ENCODE measurements around the gene ABCA1.
"Not testable (repeated sequence)": the region's sequence is repeated elsewhere in the genome, so short reads cannot be mapped to it uniquely, and the experiment has no call there.

Gene ABCA1

GRCh38 chr9:104868303-104868686, 59.7 kb downstream of the ABCA1 start:
- DNase-seq, result no peak

- DNase-seq, result no peak
These were observed 61.8 kb downstream of the ABCA1 start for GRCh38 chr9:104866191-104866590.

GRCh38 chr9:104864675-104865104, 63.3 kb downstream of the ABCA1 start:
- no peak for DNase-seq

- DNase-seq, result no peak
These were observed 64.6 kb downstream of the ABCA1 start for GRCh38 chr9:104863180-104863883.

GRCh38 chr9:104861397-104861796, 66.6 kb downstream of the ABCA1 start:
- no peak for DNase-seq

- no peak for DNase-seq
These were observed 67.7 kb downstream of the ABCA1 start for GRCh38 chr9:104860263-104860662.

GRCh38 chr9:104858846-104859245, 69.1 kb downstream of the ABCA1 start:
- DNase-seq, result no peak

GRCh38 chr9:104858271-104858670, 69.7 kb downstream of the ABCA1 start:
- DNase-seq, result no peak

- no peak for DNase-seq
These were observed 71.5 kb downstream of the ABCA1 start for GRCh38 chr9:104856413-104856941.

GRCh38 chr9:104855807-104856206, 72.1 kb downstream of the ABCA1 start:
- no peak for DNase-seq

- not testable (repeated sequence) for DNase-seq
These were observed 72.7 kb downstream of the ABCA1 start for GRCh38 chr9:104855258-104855657.

- no peak for DNase-seq
These were observed 73.3 kb downstream of the ABCA1 start for GRCh38 chr9:104854613-104855012.

- DNase-seq, result no peak
These were observed 74.3 kb downstream of the ABCA1 start for GRCh38 chr9:104853683-104854082.

GRCh38 chr9:104853159-104853558, 74.8 kb downstream of the ABCA1 start:
- DNase-seq, result no peak

GRCh38 chr9:104851546-104851920, 76.4 kb downstream of the ABCA1 start:
- no peak for DNase-seq

- no peak for DNase-seq
These were observed 77.0 kb downstream of the ABCA1 start for GRCh38 chr9:104850786-104851545.

- no peak for DNase-seq
These were observed 78.9 kb downstream of the ABCA1 start for GRCh38 chr9:104849023-104849422.

GRCh38 chr9:104844710-104845109, 83.2 kb downstream of the ABCA1 start:
- no peak for DNase-seq

GRCh38 chr9:104843644-104844240, 84.2 kb downstream of the ABCA1 start:
- DNase-seq, result no peak

- DNase-seq, result no peak
These were observed 85.3 kb downstream of the ABCA1 start for GRCh38 chr9:104842698-104843097.

- no peak for DNase-seq
These were observed 86.3 kb downstream of the ABCA1 start for GRCh38 chr9:104841601-104842141.

GRCh38 chr9:104838958-104839357, 89.0 kb downstream of the ABCA1 start:
- no peak for DNase-seq

GRCh38 chr9:104836767-104837166, 91.2 kb downstream of the ABCA1 start:
- DNase-seq, result no peak

- no peak for DNase-seq
These were observed 91.7 kb downstream of the ABCA1 start for GRCh38 chr9:104836235-104836634.

Measured in GOT3 (cell line).